Muscle of arm (tissue), 12 donors: Measurements from ENCODE around the gene ADAMTS15. TPM values are rescaled to one million over a fixed set of nuclear protein-coding genes. Genes with fewer than 3 reads are reported as not detected.

Source experiments
- DNase-seq: peaks from one replicate; pipeline ENCODE4 v3.0.0-alpha.2; 2013
- polyA plus RNA-seq, 12 donors: library from polyadenylated mRNA; unstranded; fragments of 120-200 nt; gene quantifications; one replicate each; pipeline ENCODE4 v1.2.1, GENCODE V29; 2013; ENCODE audit not compliant: insufficient read length in 12 of 12

Gene ADAMTS15
- polyA plus RNA-seq, 12 donors: 12.1 to 27.2 (median 18.7) TPM; not detected in 1

- no peak for DNase-seq
Measured at GRCh38 chr11:130457623-130458409, 9.4 kb downstream of the ADAMTS15 start.

GRCh38 chr11:130458410-130458729, 9.9 kb downstream of the ADAMTS15 start:
- no peak for DNase-seq

GRCh38 chr11:130459521-130459920, 11.1 kb downstream of the ADAMTS15 start:
- no peak for DNase-seq

GRCh38 chr11:130462101-130462885, 13.8 kb downstream of the ADAMTS15 start:
- DNase-seq: no peak

GRCh38 chr11:130462931-130463330, 14.5 kb downstream of the ADAMTS15 start:
- DNase-seq: no peak

- no peak for DNase-seq
Measured at GRCh38 chr11:130464291-130464812, 15.9 kb downstream of the ADAMTS15 start.

- DNase-seq: no peak
Measured at GRCh38 chr11:130465263-130465662, 16.8 kb downstream of the ADAMTS15 start.

- no peak for DNase-seq
Measured at GRCh38 chr11:130467116-130467900, 18.9 kb downstream of the ADAMTS15 start.

GRCh38 chr11:130469181-130469580, 20.7 kb downstream of the ADAMTS15 start:
- no peak for DNase-seq

- no peak for DNase-seq
Measured at GRCh38 chr11:130470832-130471706, 22.6 kb downstream of the ADAMTS15 start.

- DNase-seq: no peak
Measured at GRCh38 chr11:130471731-130472433, 23.4 kb downstream of the ADAMTS15 start.

- no peak for DNase-seq
Measured at GRCh38 chr11:130472434-130472961, 24.1 kb downstream of the ADAMTS15 start.

GRCh38 chr11:130473056-130473794, 24.8 kb downstream of the ADAMTS15 start:
- DNase-seq: no peak

- no peak for DNase-seq
Measured at GRCh38 chr11:130473795-130474377, 25.4 kb downstream of the ADAMTS15 start.

GRCh38 chr11:130474637-130475400, 26.4 kb downstream of the ADAMTS15 start:
- DNase-seq: no peak

GRCh38 chr11:130475426-130476053, 27.1 kb downstream of the ADAMTS15 start:
- DNase-seq: no peak

GRCh38 chr11:130476200-130476921, 27.9 kb downstream of the ADAMTS15 start:
- DNase-seq: no peak
